BLaER1 treated with 17β-estradiol and CSF1 and Interleukin-3, amounts not matched to agents 10 nM and 100 nM (cell line): ENCODE data around the gene CDH4.
"Not testable (repeated sequence)": the region's sequence is repeated elsewhere in the genome, so short reads cannot be mapped to it uniquely, and the experiment has no call there.

ENCODE experiments used
- H3K27ac ChIP-seq, 11 experiments: shearing (Covaris generic); formaldehyde crosslinking; 2 replicates each; pipeline ENCODE4 v1.8.1; 2022
- H3K27me3 ChIP-seq, 11 experiments: shearing (Covaris generic); formaldehyde crosslinking; 2 replicates each; pipeline ENCODE4 v1.8.1; 2022
- H3K36me3 ChIP-seq, 11 experiments: shearing (Covaris generic); formaldehyde crosslinking; 2 replicates each; pipeline ENCODE4 v1.8.1; 2022
- H3K4me1 ChIP-seq, 10 experiments: shearing (Covaris generic); formaldehyde crosslinking; 2 replicates each; pipeline ENCODE4 v1.8.1; 2022
- H3K4me2 ChIP-seq, 11 experiments: shearing (Covaris generic); formaldehyde crosslinking; 2 replicates each; pipeline ENCODE4 v1.8.1; 2022
- H3K4me3 ChIP-seq, 10 experiments: shearing (Covaris generic); formaldehyde crosslinking; 2 replicates each; pipeline ENCODE4 v1.8.1; 2022
- H3K9ac ChIP-seq, 11 experiments: shearing (Covaris generic); formaldehyde crosslinking; 2 replicates each; pipeline ENCODE4 v1.8.1; 2022
- H3K9me3 ChIP-seq, 11 experiments: shearing (Covaris generic); formaldehyde crosslinking; replicated peaks in 1 of 11; 2 replicates each; pipeline ENCODE4 v1.8.1; 2022
- H4K20me1 ChIP-seq, 11 experiments: shearing (Covaris generic); formaldehyde crosslinking; 2 replicates each; pipeline ENCODE4 v1.8.1; 2022
- Cebpa-rat ChIP-seq, 11 experiments: shearing (Covaris generic); IDR thresholded peaks; 2 replicates each; pipeline ENCODE4 v1.8.1; 2022

The CDH4 gene

DNA sequence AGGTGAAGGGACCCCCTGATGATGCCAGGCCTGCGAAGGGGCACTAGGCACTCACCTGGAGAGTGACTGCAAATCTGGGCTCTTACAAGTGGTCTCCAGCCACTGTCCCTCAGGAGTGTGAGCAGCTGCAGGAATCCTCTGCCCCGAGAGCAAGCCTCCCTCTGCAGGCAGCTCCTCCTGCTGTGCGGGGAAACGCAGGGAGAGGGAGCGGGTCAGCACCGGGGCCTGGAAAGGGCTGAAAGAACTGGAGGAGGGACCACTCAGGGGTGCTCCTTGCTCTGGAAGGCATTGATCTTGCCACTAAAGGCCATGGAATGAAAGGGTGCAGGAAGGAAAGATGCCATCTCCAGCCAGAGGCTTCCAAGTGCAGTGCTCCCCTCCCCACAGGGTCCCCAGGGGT is 168.0 kb downstream of the CDH4 start:
- H3K4me1 ChIP-seq, result peaks cover 0 to 14% (median 2%) of the 10 kb centered on the region in 10 experiments; a peak in 7 of 20 replicates
- no peak for TF ChIP-seq Cebpa-rat (IDR thresholded peaks at IDR 0.05)
- H3K4me2 ChIP-seq, result peak overlapping the region in 4 of 11 experiments; percentile 23 to 37 (median 29); a peak in 6 of 22 replicates
- no peaks in the 10 kb centered on the region for H3K36me3 ChIP-seq
- no peak overlapping the region for H3K9ac ChIP-seq
- H3K27me3 ChIP-seq, result no peaks in the 10 kb centered on the region
- no peak overlapping the region for H3K27ac ChIP-seq
- H3K9me3 ChIP-seq, result peaks cover 0 to 3% (median 0%) of the 10 kb centered on the region in 11 experiments; a peak in 1 of 22 replicates
- H4K20me1 ChIP-seq, result no peaks in the 10 kb centered on the region; a peak in 2 of 22 replicates
- H3K4me3 ChIP-seq, result no peak overlapping the region

DNA sequence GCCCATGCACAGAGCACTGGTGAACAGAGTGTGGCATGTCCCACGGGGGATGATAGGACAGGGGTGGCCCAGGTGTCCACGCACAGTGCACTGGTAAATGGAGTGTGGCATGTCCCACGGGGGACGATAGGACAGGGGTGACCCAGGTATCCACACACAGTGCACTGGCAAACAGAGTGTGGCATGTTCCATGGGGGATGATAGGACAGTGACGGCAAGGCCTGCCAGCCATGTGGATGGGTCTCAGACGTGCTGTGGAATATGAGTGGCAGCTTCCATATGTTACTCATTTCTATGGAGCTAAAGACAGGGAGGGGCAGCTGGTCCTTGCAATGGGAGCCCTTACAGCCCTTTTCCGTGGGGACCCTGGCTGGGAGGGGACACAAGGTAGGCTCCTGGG is 168.7 kb downstream of the CDH4 start:
- no peak overlapping the region for H3K9ac ChIP-seq
- H3K27ac ChIP-seq, result no peak overlapping the region
- H3K4me3 ChIP-seq, result no peak overlapping the region
- no peaks in the 10 kb centered on the region; a peak in 2 of 22 replicates for H4K20me1 ChIP-seq
- H3K9me3 ChIP-seq, result peaks cover 0 to 7% (median 0%) of the 10 kb centered on the region in 11 experiments; a peak in 1 of 22 replicates
- no peaks in the 10 kb centered on the region for H3K36me3 ChIP-seq
- peak overlapping the region in 3 of 11 experiments; percentile 23 to 29 (median 29); a peak in 2 of 22 replicates for H3K4me2 ChIP-seq
- TF ChIP-seq Cebpa-rat (IDR thresholded peaks at IDR 0.05), result no peak
- no peaks in the 10 kb centered on the region for H3K27me3 ChIP-seq
- peaks cover 0 to 14% (median 2%) of the 10 kb centered on the region in 10 experiments; a peak in 7 of 20 replicates for H3K4me1 ChIP-seq

GRCh38 chr20:61422636-61423425 is 170.8 kb downstream of the CDH4 start:
- peaks cover 0 to 14% (median 2%) of the 10 kb centered on the region in 10 experiments; a peak in 7 of 20 replicates for H3K4me1 ChIP-seq
- no peak overlapping the region for H3K27ac ChIP-seq
- no peak overlapping the region for H3K4me2 ChIP-seq
- no peak for TF ChIP-seq Cebpa-rat (IDR thresholded peaks at IDR 0.05)
- no peaks in the 10 kb centered on the region for H3K36me3 ChIP-seq
- H3K9ac ChIP-seq, result no peak overlapping the region
- H3K27me3 ChIP-seq, result no peaks in the 10 kb centered on the region
- H3K9me3 ChIP-seq, result peaks cover 0 to 7% (median 0%) of the 10 kb centered on the region in 11 experiments; a peak in 1 of 22 replicates
- H3K4me3 ChIP-seq, result no peak overlapping the region
- H4K20me1 ChIP-seq, result no peaks in the 10 kb centered on the region; a peak in 2 of 22 replicates

DNA sequence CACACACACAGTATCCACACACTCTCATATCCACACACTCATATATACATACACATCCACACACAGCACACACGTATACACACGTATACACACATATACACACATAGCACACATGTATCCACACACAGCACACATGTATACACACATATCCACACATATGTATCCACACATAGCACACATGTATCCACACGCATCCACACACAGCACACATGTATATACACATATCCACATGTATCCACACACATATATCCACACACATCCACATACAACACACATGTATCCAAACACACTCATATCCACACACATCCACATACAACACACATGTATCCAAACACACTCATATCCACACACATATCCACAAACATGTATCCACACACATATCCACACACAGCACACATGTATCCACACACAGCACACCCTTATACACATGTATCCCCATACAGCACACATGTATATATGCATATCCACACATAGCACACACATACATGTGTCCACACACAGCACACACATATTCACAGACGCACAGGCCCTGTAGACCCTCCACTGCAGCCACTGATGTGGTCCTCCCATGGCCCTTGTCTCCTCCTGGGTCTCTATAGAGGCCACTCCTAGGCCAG is 172.1 kb downstream of the CDH4 start:
- Histone ChIP-seq H3K9me3 (peaks cover 0 to 7% (median 0%) of the 10 kb centered on the region in 11 experiments; a peak in 1 of 22 replicates), H4K20me1 (no peaks in the 10 kb centered on the region; a peak in 2 of 22 replicates), H3K4me2 (no peak overlapping the region), H3K4me1 (peaks cover 0 to 14% (median 2%) of the 10 kb centered on the region in 10 experiments; a peak in 7 of 20 replicates), H3K27ac (no peak overlapping the region), H3K27me3 (no peaks in the 10 kb centered on the region), H3K9ac (no peak overlapping the region), H3K4me3 (no peak overlapping the region), H3K36me3 (no peaks in the 10 kb centered on the region)
- no peak for TF ChIP-seq Cebpa-rat (IDR thresholded peaks at IDR 0.05)

- no peak for TF ChIP-seq Cebpa-rat (IDR thresholded peaks at IDR 0.05)
- H3K4me2 ChIP-seq, result no peak overlapping the region
- no peaks in the 10 kb centered on the region for H3K36me3 ChIP-seq
- no peaks in the 10 kb centered on the region for H3K27me3 ChIP-seq
- H3K9me3 ChIP-seq, result peaks cover 0 to 7% (median 0%) of the 10 kb centered on the region in 11 experiments; a peak in 1 of 22 replicates
- no peaks in the 10 kb centered on the region; a peak in 2 of 22 replicates for H4K20me1 ChIP-seq
- H3K27ac ChIP-seq, result no peak overlapping the region
- no peak overlapping the region for H3K4me3 ChIP-seq
- H3K4me1 ChIP-seq, result peaks cover 0 to 14% (median 2%) of the 10 kb centered on the region in 10 experiments; a peak in 7 of 20 replicates
- H3K9ac ChIP-seq, result no peak overlapping the region
Measured at GRCh38 chr20:61424628-61425420, 172.8 kb downstream of the CDH4 start.

DNA sequence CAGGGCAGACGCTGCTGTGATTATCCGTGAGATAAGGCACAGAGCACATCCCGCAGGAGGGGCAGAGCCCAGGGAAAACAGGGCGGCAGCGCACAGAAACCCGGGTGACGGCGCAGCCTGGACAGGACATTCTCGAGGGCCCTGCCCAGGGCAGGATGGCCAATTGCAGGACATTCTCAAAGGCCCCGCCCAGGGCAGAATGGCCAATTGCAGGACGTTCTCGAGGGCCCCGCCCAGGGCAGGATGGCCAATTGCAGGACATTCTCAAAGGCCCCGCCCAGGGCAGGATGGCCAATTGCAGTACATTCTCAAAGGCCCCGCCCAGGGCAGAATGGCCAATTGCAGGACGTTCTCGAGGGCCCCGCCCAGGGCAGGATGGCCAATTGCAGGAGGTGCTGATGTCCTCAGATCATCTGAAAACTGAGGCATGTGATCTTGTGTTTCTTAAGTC is 173.5 kb downstream of the CDH4 start:
- H3K9ac ChIP-seq, H3K4me2 ChIP-seq, H3K9me3 ChIP-seq, H3K27ac ChIP-seq, H3K27me3 ChIP-seq, H3K36me3 ChIP-seq, H3K4me1 ChIP-seq, H3K4me3 ChIP-seq, H4K20me1 ChIP-seq: not testable (repeated sequence)

DNA sequence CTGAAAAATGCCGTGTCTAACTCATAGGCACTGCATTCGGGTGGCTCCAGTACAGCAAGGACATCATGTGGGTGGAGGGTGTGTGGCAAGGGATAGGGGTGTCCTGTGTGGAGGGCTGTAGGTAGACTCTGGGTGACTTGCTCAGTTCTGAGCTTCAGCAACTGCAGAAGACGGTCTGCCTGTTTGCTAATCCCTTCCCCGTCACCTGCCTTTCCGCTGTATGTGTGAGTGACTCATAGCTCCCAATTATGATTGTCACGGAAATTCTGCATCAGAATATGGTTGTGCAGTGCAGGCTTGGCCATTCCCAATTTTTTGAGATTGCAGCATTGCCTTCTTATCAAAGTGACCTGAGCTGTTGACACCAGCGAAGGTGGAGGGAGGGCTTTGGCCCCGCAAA is 174.3 kb downstream of the CDH4 start:
- H3K4me3 ChIP-seq, result no peak overlapping the region
- H3K9ac ChIP-seq, result no peak overlapping the region
- TF ChIP-seq Cebpa-rat (IDR thresholded peaks at IDR 0.05), result no peak
- no peaks in the 10 kb centered on the region for H3K27me3 ChIP-seq
- H3K4me2 ChIP-seq, result no peak overlapping the region
- H3K4me1 ChIP-seq, result 0 out of 20 replicates have a peak, but pooled peaks cover 0 to 4% (median 0%) of the 10 kb centered on the region in 10 experiments
- H3K27ac ChIP-seq, result no peak overlapping the region
- peaks cover 0 to 7% (median 0%) of the 10 kb centered on the region in 11 experiments; a peak in 1 of 22 replicates for H3K9me3 ChIP-seq
- no peaks in the 10 kb centered on the region for H3K36me3 ChIP-seq
- no peaks in the 10 kb centered on the region; a peak in 1 of 22 replicates for H4K20me1 ChIP-seq

- Histone ChIP-seq H3K4me1 (peaks cover 0 to 2% (median 0%) of the 10 kb centered on the region in 10 experiments; a peak in 2 of 20 replicates), H4K20me1 (no peaks in the 10 kb centered on the region; a peak in 1 of 22 replicates), H3K9ac (no peak overlapping the region), H3K4me3 (no peak overlapping the region), H3K9me3 (peaks cover 0 to 7% (median 0%) of the 10 kb centered on the region in 11 experiments; a peak in 1 of 22 replicates), H3K27ac (no peak overlapping the region), H3K4me2 (no peak overlapping the region), H3K27me3 (no peaks in the 10 kb centered on the region), H3K36me3 (no peaks in the 10 kb centered on the region)
- TF ChIP-seq Cebpa-rat (IDR thresholded peaks at IDR 0.05), result no peak
Measured at GRCh38 chr20:61429458-61430227, 177.6 kb downstream of the CDH4 start.
